Astrocyte (in vitro differentiated cells and primary cell): ENCODE data around the gene GRM5. TPM values are rescaled to one million over a fixed set of nuclear protein-coding genes. Genes with fewer than 3 reads are reported as not detected.
A peak's percentile ranks its signal among the peaks of the same experiment; 100 is the strongest.

ENCODE experiments used
- DNase-seq: peaks from one replicate; pipeline ENCODE4 v3.0.0-alpha.2; 2010; ENCODE audit warnings: low read depth
- FAIRE-seq: peaks from 2 replicates; lab custom pipeline; 2011; peaks lifted over from hg19 to GRCh38; lab: Jason Lieb, UNC
- H2AFZ ChIP-seq: 2 replicates; pipeline ENCODE4 v1.6.0; 2012; ENCODE audit warnings: low read depth, low read length, inconsistent platforms
- H3K27ac ChIP-seq: 2 replicates; pipeline ENCODE4 v1.5.1; 2011; ENCODE audit warnings: low read depth, low read length, inconsistent platforms
- H3K27me3 ChIP-seq: 2 replicates; pipeline ENCODE4 v1.6.0; 2011; ENCODE audit warnings: low read length, inconsistent platforms; ENCODE audit not compliant: insufficient read depth
- H3K36me3 ChIP-seq: 2 replicates; pipeline ENCODE4 v1.5.1; 2011; ENCODE audit warnings: low read length, inconsistent platforms; ENCODE audit not compliant: insufficient read depth
- H3K4me1 ChIP-seq: 2 replicates; pipeline ENCODE4 v1.5.1; 2011; ENCODE audit warnings: low read length, inconsistent platforms; ENCODE audit not compliant: insufficient read depth
- H3K4me2 ChIP-seq: 2 replicates; pipeline ENCODE4 v1.6.0; 2012; ENCODE audit warnings: low read length, inconsistent platforms
- H3K4me3 ChIP-seq: 2 replicates; pipeline ENCODE4 v1.5.1; 2011; ENCODE audit warnings: low read depth, mild to moderate bottlenecking, low read length, inconsistent platforms; ENCODE audit not compliant: insufficient read depth
- H3K79me2 ChIP-seq: 2 replicates; pipeline ENCODE4 v1.6.0; 2012; ENCODE audit warnings: mild to moderate bottlenecking, low read length, inconsistent platforms; ENCODE audit not compliant: insufficient read depth
- H3K9ac ChIP-seq: 2 replicates; pipeline ENCODE4 v1.6.0; 2012; ENCODE audit warnings: mild to moderate bottlenecking, low read length, inconsistent platforms
- H3K9me3 ChIP-seq: 2 replicates; pipeline ENCODE4 v1.5.1; 2012; ENCODE audit warnings: low read depth, mild to moderate bottlenecking, low read length, inconsistent platforms; ENCODE audit not compliant: insufficient read depth
- H4K20me1 ChIP-seq: 2 replicates; pipeline ENCODE4 v1.6.0; 2012; ENCODE audit warnings: low read length, inconsistent platforms; ENCODE audit not compliant: insufficient read depth
- H3K27ac Mint-ChIP-seq: one replicate; pipeline ENCODE4 v1.8.0; 2021; ENCODE audit warnings: mild to moderate bottlenecking, mixed read lengths; ENCODE audit not compliant: unreplicated experiment
- H3K27me3 Mint-ChIP-seq: one replicate; pipeline ENCODE4 v1.8.0; 2021; ENCODE audit warnings: low read depth, mixed read lengths; ENCODE audit not compliant: unreplicated experiment
- H3K36me3 Mint-ChIP-seq: one replicate; pipeline ENCODE4 v1.8.0; 2021; ENCODE audit warnings: low read depth, mixed read lengths; ENCODE audit not compliant: unreplicated experiment
- H3K4me1 Mint-ChIP-seq: one replicate; pipeline ENCODE4 v1.8.0; 2021; ENCODE audit warnings: low read depth, mixed read lengths; ENCODE audit not compliant: unreplicated experiment
- H3K4me3 Mint-ChIP-seq: one replicate; pipeline ENCODE4 v1.8.0; 2021; ENCODE audit warnings: mild to moderate bottlenecking, moderate library complexity, mixed read lengths; ENCODE audit not compliant: unreplicated experiment
- H3K9me3 Mint-ChIP-seq: one replicate; pipeline ENCODE4 v1.8.0; 2021; ENCODE audit warnings: mild to moderate bottlenecking, mixed read lengths; ENCODE audit not compliant: unreplicated experiment
- CTCF ChIP-seq: IDR thresholded peaks from 2 replicates; pipeline ENCODE4 v1.5.1; 2011; ENCODE audit warnings: low read depth, mild to moderate bottlenecking, inconsistent platforms, low read length, moderate library complexity; ENCODE audit not compliant: insufficient read depth
- EZH2 ChIP-seq: IDR thresholded peaks from 2 replicates; pipeline ENCODE4 v1.6.1; 2012; ENCODE audit warnings: mild to moderate bottlenecking, low read length, inconsistent platforms; ENCODE audit not compliant: insufficient read depth
- total RNA-seq: library from RNA; stranded (reverse); gene quantifications from 2 replicates; pipeline ENCODE4 v1.2.1, GENCODE V29; 2021

The GRM5 gene
- total RNA-seq, 1 donor from 2014 or later, result 0.30 TPM

DNA sequence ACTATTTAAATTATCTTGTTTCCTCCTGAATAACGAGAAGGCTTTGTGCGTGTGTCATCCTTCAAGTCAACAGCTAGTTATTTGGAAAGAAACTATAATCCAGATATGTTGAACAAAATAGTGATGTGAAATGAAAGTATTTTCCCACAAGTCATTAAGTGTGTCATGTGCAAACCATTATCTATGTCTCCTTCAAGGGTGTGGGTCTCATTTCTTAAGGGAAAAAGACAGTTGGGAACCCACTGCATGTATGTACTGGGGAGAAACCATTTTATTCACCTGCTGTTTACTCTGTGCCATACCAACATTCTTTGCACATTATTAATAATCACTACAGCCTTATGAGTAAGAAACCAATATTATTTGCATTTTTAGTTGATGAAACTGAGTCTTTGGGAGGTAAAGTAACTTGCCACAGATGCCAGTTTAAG, 582.9 kb downstream of the GRM5 start:
- H2AFZ ChIP-seq, result no peak overlapping the region
- H4K20me1 ChIP-seq, result no peaks in the 10 kb centered on the region
- Mint-ChIP-seq H3K36me3 (no peaks in the 10 kb centered on the region), H3K27me3 (no peaks in the 10 kb centered on the region), H3K4me1 (peaks cover 17% of the 10 kb centered on the region), H3K4me3 (no peak overlapping the region), H3K27ac (no peak overlapping the region), H3K9me3 (no peaks in the 10 kb centered on the region)
- FAIRE-seq (no peak), DNase-seq (peak; percentile 66)
- H3K4me2 ChIP-seq, result peak overlapping the region; percentile 1
- no peaks in the 10 kb centered on the region for H3K36me3 ChIP-seq
- no peaks in the 10 kb centered on the region for H3K9me3 ChIP-seq
- H3K27me3 ChIP-seq, result no peaks in the 10 kb centered on the region
- no peak overlapping the region for H3K9ac ChIP-seq
- no peak overlapping the region for H3K4me3 ChIP-seq
- peaks cover 16% of the 10 kb centered on the region for H3K4me1 ChIP-seq
- no peaks in the 10 kb centered on the region for H3K79me2 ChIP-seq
- H3K27ac ChIP-seq, result peak overlapping the region; percentile 33
- TF ChIP-seq EZH2 (no peak), CTCF (no peak)

GRCh38 chr11:88480223-88480622, 585.6 kb downstream of the GRM5 start:
- FAIRE-seq (peak; percentile 72), DNase-seq (peak; percentile 91)
- Mint-ChIP-seq H3K27me3 (no peaks in the 10 kb centered on the region), H3K9me3 (no peaks in the 10 kb centered on the region), H3K4me1 (peaks cover 19% of the 10 kb centered on the region), H3K4me3 (no peak overlapping the region), H3K27ac (peak overlapping the region; percentile 27), H3K36me3 (no peaks in the 10 kb centered on the region)
- Histone ChIP-seq H3K9ac (no peak overlapping the region), H2AFZ (no peak overlapping the region), H3K4me2 (peak overlapping the region; percentile 32), H3K4me3 (no peak overlapping the region), H3K27ac (peak overlapping the region; percentile 43), H3K79me2 (no peaks in the 10 kb centered on the region), H3K4me1 (peaks cover 16% of the 10 kb centered on the region), H3K27me3 (no peaks in the 10 kb centered on the region), H4K20me1 (no peaks in the 10 kb centered on the region), H3K9me3 (no peaks in the 10 kb centered on the region), H3K36me3 (no peaks in the 10 kb centered on the region)
- TF ChIP-seq EZH2, result no peak
- no peak for TF ChIP-seq CTCF

GRCh38 chr11:88478136-88478815, 587.5 kb downstream of the GRM5 start:
- no peaks in the 10 kb centered on the region for H3K36me3 Mint-ChIP-seq
- Histone ChIP-seq H2AFZ (no peak overlapping the region), H3K9ac (no peak overlapping the region), H3K4me1 (peaks cover 16% of the 10 kb centered on the region), H3K36me3 (no peaks in the 10 kb centered on the region), H3K9me3 (no peaks in the 10 kb centered on the region), H3K79me2 (no peaks in the 10 kb centered on the region), H4K20me1 (no peaks in the 10 kb centered on the region), H3K27ac (no peak overlapping the region), H3K4me2 (no peak overlapping the region), H3K27me3 (no peaks in the 10 kb centered on the region), H3K4me3 (no peak overlapping the region)
- FAIRE-seq, result peak; percentile 50
- no peaks in the 10 kb centered on the region for H3K9me3 Mint-ChIP-seq
- H3K4me3 Mint-ChIP-seq, result no peak overlapping the region
- peaks cover 19% of the 10 kb centered on the region for H3K4me1 Mint-ChIP-seq
- H3K27ac Mint-ChIP-seq, result no peak overlapping the region
- H3K27me3 Mint-ChIP-seq, result no peaks in the 10 kb centered on the region
- TF ChIP-seq EZH2 (no peak), CTCF (no peak)
- no peak for DNase-seq
